ENCODE measurements around the gene ZNF428. TPM values are rescaled to one million over a fixed set of nuclear protein-coding genes. Genes with fewer than 3 reads are reported as not detected.

The ZNF428 gene
- total and polyA plus RNA-seq, 4 donors: 6.5 to 22.1 (median 14.4) TPM

DNA sequence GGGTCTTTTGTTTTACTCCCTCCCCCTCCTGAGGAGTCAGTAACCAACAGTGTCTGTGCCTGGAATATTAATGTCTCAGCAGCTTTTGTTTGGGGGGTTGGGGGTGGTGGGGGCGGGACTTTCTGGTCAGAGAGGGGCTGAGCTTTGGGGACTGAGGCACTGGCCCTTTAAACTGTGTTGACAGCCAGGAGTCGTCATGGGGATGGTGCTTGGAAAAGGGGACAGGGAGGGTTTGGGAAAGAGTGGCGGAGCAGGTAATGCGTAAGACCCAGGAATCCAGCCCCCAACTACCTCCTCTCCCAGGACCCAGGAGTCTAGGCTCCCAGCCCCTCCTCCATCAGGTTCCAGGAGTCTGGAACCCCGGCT, 15.1 kb upstream of the ZNF428 start:
- no peak overlapping the region for H3K9ac ChIP-seq (ENCODE audit: low read depth in 1 of 2, low read length in 2 of 2)

DNA sequence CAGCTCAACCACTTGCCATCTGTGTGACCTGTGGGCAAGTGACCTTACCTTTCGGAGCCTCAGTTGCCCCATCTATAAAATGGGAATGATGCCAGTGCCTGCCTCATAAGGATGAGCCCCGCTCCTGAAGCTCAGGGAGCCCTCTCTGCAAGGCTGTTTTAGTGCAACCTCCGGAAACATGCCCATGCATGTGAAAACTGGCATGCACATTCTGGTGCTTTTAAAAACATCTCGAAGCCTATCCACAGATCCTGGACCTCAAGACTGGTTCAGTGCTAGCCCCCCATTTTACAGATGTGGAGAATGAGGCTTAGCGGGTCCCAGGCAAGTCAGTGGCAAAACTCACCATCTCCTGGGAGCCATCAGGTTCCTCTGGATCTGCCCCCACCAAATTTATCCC, 14.6 kb upstream of the ZNF428 start:
- Histone ChIP-seq H3K4me1 (ENCODE audit: control insufficient read depth in 4 of 4, insufficient read depth in 4 of 4, low read length in 3 of 4) (peaks cover 0 to 2% (median under 1%) of the 10 kb centered on the region in 4 donors), H3K27me3 (ENCODE audit: control insufficient read depth in 4 of 4, insufficient read depth in 4 of 4, low read length in 3 of 4) (no peaks in the 10 kb centered on the region), H3K27ac (ENCODE audit: low read depth in 1 of 2, low read length in 2 of 2) (no peak overlapping the region), H3K36me3 (ENCODE audit: control insufficient read depth in 4 of 4, insufficient read depth in 3 of 4, low read depth in 1 of 4, low read length in 3 of 4) (no peaks in the 10 kb centered on the region), H3K4me3 (ENCODE audit: low read depth in 1 of 3, low read length in 3 of 3) (no peak overlapping the region), H3K9ac (ENCODE audit: low read depth in 1 of 2, low read length in 2 of 2) (no peak overlapping the region), H3K9me3 (ENCODE audit: control insufficient read depth in 4 of 4, low read length in 3 of 4) (no peaks in the 10 kb centered on the region)
- TF ChIP-seq RAD21 (IDR thresholded peaks at IDR 0.05): no peak
- DNase-seq (ENCODE audit: low spot score): no peak
- 86% methylated on average over 5 of the region's 5 CpGs for WGBS

More for the DNA sequence above, 15.1 kb upstream of the ZNF428 start:
- no peak for DNase-seq (ENCODE audit: low spot score)
- no peaks in the 10 kb centered on the region for H3K27me3 ChIP-seq (ENCODE audit: control insufficient read depth in 4 of 4, insufficient read depth in 4 of 4, low read length in 3 of 4)
- H3K36me3 ChIP-seq (ENCODE audit: control insufficient read depth in 4 of 4, insufficient read depth in 3 of 4, low read depth in 1 of 4, low read length in 3 of 4): no peaks in the 10 kb centered on the region
- TF ChIP-seq GABPA (IDR thresholded peaks at IDR 0.05 in 1 of 2, conservative IDR thresholded peaks at IDR 0.05 in 1 of 2): no peak
- TF ChIP-seq, protein P1, sequence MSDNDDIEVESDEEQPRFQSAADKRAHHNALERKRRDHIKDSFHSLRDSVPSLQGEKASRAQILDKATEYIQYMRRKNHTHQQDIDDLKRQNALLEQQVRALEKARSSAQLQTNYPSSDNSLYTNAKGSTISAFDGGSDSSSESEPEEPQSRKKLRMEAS (IDR thresholded peaks at IDR 0.05): no peak
- TF ChIP-seq RAD21 (IDR thresholded peaks at IDR 0.05): no peak
- no peak for TF ChIP-seq HNF4A (conservative IDR thresholded peaks at IDR 0.05)
- TF ChIP-seq JUND (IDR thresholded peaks at IDR 0.05): no peak
- no peak for TF ChIP-seq TAF1 (conservative IDR thresholded peaks at IDR 0.05)
- TF ChIP-seq SP1 (IDR thresholded peaks at IDR 0.05): no peak
- no peak for TF ChIP-seq YY1 (IDR thresholded peaks at IDR 0.05)
- TF ChIP-seq HNF4G (IDR thresholded peaks at IDR 0.05): no peak
- TF ChIP-seq EGR1 (IDR thresholded peaks at IDR 0.05; ENCODE audit: low read depth in 2 of 2): no peak
- TF ChIP-seq, protein P2, sequence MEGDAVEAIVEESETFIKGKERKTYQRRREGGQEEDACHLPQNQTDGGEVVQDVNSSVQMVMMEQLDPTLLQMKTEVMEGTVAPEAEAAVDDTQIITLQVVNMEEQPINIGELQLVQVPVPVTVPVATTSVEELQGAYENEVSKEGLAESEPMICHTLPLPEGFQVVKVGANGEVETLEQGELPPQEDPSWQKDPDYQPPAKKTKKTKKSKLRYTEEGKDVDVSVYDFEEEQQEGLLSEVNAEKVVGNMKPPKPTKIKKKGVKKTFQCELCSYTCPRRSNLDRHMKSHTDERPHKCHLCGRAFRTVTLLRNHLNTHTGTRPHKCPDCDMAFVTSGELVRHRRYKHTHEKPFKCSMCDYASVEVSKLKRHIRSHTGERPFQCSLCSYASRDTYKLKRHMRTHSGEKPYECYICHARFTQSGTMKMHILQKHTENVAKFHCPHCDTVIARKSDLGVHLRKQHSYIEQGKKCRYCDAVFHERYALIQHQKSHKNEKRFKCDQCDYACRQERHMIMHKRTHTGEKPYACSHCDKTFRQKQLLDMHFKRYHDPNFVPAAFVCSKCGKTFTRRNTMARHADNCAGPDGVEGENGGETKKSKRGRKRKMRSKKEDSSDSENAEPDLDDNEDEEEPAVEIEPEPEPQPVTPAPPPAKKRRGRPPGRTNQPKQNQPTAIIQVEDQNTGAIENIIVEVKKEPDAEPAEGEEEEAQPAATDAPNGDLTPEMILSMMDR (IDR thresholded peaks at IDR 0.05; ENCODE audit: low read depth, low read length, missing input control): no peak
- TF ChIP-seq, protein P3, sequence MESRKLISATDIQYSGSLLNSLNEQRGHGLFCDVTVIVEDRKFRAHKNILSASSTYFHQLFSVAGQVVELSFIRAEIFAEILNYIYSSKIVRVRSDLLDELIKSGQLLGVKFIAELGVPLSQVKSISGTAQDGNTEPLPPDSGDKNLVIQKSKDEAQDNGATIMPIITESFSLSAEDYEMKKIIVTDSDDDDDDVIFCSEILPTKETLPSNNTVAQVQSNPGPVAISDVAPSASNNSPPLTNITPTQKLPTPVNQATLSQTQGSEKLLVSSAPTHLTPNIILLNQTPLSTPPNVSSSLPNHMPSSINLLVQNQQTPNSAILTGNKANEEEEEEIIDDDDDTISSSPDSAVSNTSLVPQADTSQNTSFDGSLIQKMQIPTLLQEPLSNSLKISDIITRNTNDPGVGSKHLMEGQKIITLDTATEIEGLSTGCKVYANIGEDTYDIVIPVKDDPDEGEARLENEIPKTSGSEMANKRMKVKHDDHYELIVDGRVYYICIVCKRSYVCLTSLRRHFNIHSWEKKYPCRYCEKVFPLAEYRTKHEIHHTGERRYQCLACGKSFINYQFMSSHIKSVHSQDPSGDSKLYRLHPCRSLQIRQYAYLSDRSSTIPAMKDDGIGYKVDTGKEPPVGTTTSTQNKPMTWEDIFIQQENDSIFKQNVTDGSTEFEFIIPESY (IDR thresholded peaks at IDR 0.05): no peak
- no peak for TF ChIP-seq NR2F2 (IDR thresholded peaks at IDR 0.05)
- H3K9me3 ChIP-seq (ENCODE audit: control insufficient read depth in 4 of 4, low read length in 3 of 4): no peaks in the 10 kb centered on the region
- WGBS: 45% methylated on average over 5 of the region's 5 CpGs
- H3K27ac ChIP-seq (ENCODE audit: low read depth in 1 of 2, low read length in 2 of 2): no peak overlapping the region
- no peak overlapping the region for H3K4me3 ChIP-seq (ENCODE audit: low read depth in 1 of 3, low read length in 3 of 3)
- H3K4me1 ChIP-seq (ENCODE audit: control insufficient read depth in 4 of 4, insufficient read depth in 4 of 4, low read length in 3 of 4): peaks cover 0 to 5% (median 3%) of the 10 kb centered on the region in 4 donors

DNA sequence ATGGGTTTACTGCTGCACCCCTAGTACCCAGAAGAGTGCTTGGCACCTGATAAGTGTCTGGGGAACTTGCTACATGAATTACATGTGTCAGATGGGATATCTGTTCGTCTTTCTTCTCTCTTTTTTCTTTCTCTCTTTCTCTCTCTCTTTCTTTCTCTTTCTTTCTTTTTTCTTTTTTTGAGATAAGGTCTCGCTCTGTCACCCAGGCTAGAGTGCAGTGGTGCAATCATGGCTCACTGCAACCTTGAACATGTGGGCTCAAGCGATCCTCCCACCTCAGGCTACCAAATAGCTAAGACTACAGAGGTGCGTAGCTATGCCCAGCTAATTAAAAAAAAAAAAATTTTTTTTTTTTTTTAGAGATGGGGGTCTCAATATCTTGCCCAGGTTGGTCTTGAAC, 14.1 kb upstream of the ZNF428 start:
- WGBS: 93% methylated on average over 4 of the region's 4 CpGs
- Histone ChIP-seq H3K9ac (ENCODE audit: low read depth in 1 of 2, low read length in 2 of 2) (no peak overlapping the region), H3K36me3 (ENCODE audit: control insufficient read depth in 4 of 4, insufficient read depth in 3 of 4, low read depth in 1 of 4, low read length in 3 of 4) (no peaks in the 10 kb centered on the region), H3K9me3 (ENCODE audit: control insufficient read depth in 4 of 4, low read length in 3 of 4) (no peaks in the 10 kb centered on the region), H3K4me1 (ENCODE audit: control insufficient read depth in 4 of 4, insufficient read depth in 4 of 4, low read length in 3 of 4) (no peaks in the 10 kb centered on the region), H3K4me3 (ENCODE audit: low read depth in 1 of 3, low read length in 3 of 3) (no peak overlapping the region), H3K27me3 (ENCODE audit: control insufficient read depth in 4 of 4, insufficient read depth in 4 of 4, low read length in 3 of 4) (no peaks in the 10 kb centered on the region), H3K27ac (ENCODE audit: low read depth in 1 of 2, low read length in 2 of 2) (no peak overlapping the region)
- no peak for DNase-seq (ENCODE audit: low spot score)
- TF ChIP-seq, protein P4, sequence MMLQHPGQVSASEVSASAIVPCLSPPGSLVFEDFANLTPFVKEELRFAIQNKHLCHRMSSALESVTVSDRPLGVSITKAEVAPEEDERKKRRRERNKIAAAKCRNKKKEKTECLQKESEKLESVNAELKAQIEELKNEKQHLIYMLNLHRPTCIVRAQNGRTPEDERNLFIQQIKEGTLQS (IDR thresholded peaks at IDR 0.05): no peak
- TF ChIP-seq RAD21 (IDR thresholded peaks at IDR 0.05) (no peak), FOXA2 (IDR thresholded peaks at IDR 0.05) (no peak), HNF4A (conservative IDR thresholded peaks at IDR 0.05) (no peak), TAF1 (conservative IDR thresholded peaks at IDR 0.05) (no peak)
